Ishikawa (cell line): ENCODE measurements around the gene SIGLEC8.

Experiments used
- CEBPB ChIP-seq: IDR thresholded peaks from 2 replicates; pipeline ENCODE4 v1.6.1; 2012
- EGR1 ChIP-seq: IDR thresholded peaks from 2 replicates; pipeline ENCODE4 v1.6.1; 2012
- EP300 ChIP-seq: IDR thresholded peaks from 2 replicates; pipeline ENCODE4 v1.6.1; 2012; ENCODE audit warnings: borderline replicate concordance
- RAD21 ChIP-seq: IDR thresholded peaks from 2 replicates; pipeline ENCODE4 v1.6.1; 2012; ENCODE audit warnings: low read depth
- TAF1 ChIP-seq: IDR thresholded peaks from 2 replicates; pipeline ENCODE4 v1.6.1; 2012; ENCODE audit warnings: low read depth, mild to moderate bottlenecking
- TEAD4 ChIP-seq: IDR thresholded peaks from 2 replicates; pipeline ENCODE4 v1.6.1; 2012
- YY1 ChIP-seq: IDR thresholded peaks from 2 replicates; pipeline ENCODE4 v1.6.1; 2012; ENCODE audit warnings: low read depth
- ZBTB7A ChIP-seq: IDR thresholded peaks from 2 replicates; pipeline ENCODE4 v1.6.1; 2012; ENCODE audit warnings: low read depth
- TF ChIP-seq, protein P1 (sequence below): IDR thresholded peaks from 2 replicates; pipeline ENCODE4 v1.6.1; 2012; ENCODE audit warnings: low read depth, mild to moderate bottlenecking

DNA sequence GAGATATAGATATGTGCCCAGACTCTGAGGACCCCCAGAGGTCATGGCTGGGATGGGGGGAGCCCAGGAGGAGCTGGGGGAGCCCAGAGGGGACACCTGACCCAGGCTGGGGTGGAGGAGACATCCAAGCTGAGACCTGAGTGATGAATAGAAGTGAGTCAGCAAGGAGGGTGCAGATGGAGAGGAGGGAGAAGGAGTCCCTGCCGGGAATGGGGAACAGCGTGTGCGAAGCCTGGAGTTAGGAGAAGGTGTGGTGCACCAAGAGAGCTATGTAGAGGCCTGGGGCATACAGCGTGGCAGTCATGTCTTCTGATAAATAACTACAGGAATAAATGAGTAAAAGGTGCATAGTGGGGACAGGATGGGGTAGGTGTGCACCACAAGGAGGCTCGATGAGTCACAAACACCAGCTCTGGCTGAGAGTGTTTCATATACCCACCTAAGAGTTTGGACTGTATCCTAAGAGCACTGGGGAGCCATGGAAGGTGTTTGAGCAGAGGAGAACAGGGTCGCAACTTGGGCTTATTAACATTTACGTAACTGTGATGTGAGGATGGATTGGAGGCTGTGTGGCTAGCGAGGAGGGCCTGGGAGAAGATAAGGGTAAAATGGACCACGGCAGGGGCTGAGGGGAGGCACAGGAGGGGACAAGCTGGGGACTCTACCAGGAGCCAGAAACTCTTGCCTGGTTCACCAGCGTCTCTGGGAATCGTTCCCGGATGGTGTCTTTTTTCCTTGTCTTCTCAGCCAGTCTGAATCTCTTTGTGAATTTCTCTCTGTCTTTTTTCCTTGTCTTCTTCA is 21.5 kb upstream of the SIGLEC8 start:
- TF ChIP-seq TEAD4 = no peak
- TF ChIP-seq YY1 = no peak
- TF ChIP-seq EP300 = no peak
- no peak for TF ChIP-seq CEBPB
- TF ChIP-seq RAD21 = no peak
- TF ChIP-seq, protein P1, sequence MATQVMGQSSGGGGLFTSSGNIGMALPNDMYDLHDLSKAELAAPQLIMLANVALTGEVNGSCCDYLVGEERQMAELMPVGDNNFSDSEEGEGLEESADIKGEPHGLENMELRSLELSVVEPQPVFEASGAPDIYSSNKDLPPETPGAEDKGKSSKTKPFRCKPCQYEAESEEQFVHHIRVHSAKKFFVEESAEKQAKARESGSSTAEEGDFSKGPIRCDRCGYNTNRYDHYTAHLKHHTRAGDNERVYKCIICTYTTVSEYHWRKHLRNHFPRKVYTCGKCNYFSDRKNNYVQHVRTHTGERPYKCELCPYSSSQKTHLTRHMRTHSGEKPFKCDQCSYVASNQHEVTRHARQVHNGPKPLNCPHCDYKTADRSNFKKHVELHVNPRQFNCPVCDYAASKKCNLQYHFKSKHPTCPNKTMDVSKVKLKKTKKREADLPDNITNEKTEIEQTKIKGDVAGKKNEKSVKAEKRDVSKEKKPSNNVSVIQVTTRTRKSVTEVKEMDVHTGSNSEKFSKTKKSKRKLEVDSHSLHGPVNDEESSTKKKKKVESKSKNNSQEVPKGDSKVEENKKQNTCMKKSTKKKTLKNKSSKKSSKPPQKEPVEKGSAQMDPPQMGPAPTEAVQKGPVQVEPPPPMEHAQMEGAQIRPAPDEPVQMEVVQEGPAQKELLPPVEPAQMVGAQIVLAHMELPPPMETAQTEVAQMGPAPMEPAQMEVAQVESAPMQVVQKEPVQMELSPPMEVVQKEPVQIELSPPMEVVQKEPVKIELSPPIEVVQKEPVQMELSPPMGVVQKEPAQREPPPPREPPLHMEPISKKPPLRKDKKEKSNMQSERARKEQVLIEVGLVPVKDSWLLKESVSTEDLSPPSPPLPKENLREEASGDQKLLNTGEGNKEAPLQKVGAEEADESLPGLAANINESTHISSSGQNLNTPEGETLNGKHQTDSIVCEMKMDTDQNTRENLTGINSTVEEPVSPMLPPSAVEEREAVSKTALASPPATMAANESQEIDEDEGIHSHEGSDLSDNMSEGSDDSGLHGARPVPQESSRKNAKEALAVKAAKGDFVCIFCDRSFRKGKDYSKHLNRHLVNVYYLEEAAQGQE = no peak
- TF ChIP-seq ZBTB7A = no peak
- TF ChIP-seq TAF1 = no peak
- no peak for TF ChIP-seq EGR1
